Endothelial cell of umbilical vein (primary cell): Measurements from ENCODE around the gene PDZD4. TPM values are rescaled to one million over a fixed set of nuclear protein-coding genes. Genes with fewer than 3 reads are reported as not detected.

ENCODE experiments used
- BruUV-seq: library from RNA; stranded (reverse); fragments of 400-500 nt; replicated peaks from 2 replicates; lab custom pipeline; 2021; lab: Mats Ljungman, UMichigan
- CTCF ChIA-PET: fragments of 300-600, 350-600 bp; sonication (Branson Sonifier 250); formaldehyde crosslinking; loops from one replicate; lab custom pipeline; 2021; ENCODE audit warnings: antibody characterized with exemption, inconsistent platforms; lab: Charles Lee
- POLR2A ChIA-PET: fragments of 300-600, 350-600 bp; sonication (Branson Sonifier 250); formaldehyde crosslinking; loops from one replicate; lab custom pipeline; 2021; ENCODE audit warnings: antibody characterized with exemption, inconsistent platforms; lab: Charles Lee
- DNase-seq: peaks from one replicate; pipeline ENCODE4 v3.0.0-alpha.2; 2011; ENCODE audit warnings: low read depth, low spot score
- FAIRE-seq: peaks from 2 replicates; lab custom pipeline; 2011; peaks lifted over from hg19 to GRCh38; lab: Jason Lieb, UNC
- H2AFZ ChIP-seq: 2 replicates; pipeline ENCODE4 v1.6.0; 2012; ENCODE audit warnings: low read depth, low read length, control low read depth, inconsistent platforms
- H3K27ac ChIP-seq: 2 replicates; pipeline ENCODE4 v1.5.1; 2011; ENCODE audit warnings: low read depth, mild to moderate bottlenecking, control low read depth, low read length, moderate library complexity; ENCODE audit not compliant: insufficient read depth
- H3K27me3 ChIP-seq, 2 experiments: 2 replicates each; pipeline versions ENCODE4 v1.6.0 to v1.6.1; 2011; ENCODE audit warnings: low read length in 2 of 2, mixed read lengths in 1 of 2; ENCODE audit not compliant: control insufficient read depth in 2 of 2, insufficient read depth in 2 of 2
- H3K36me3 ChIP-seq, 2 experiments: 2 replicates in 1 of 2; 3 replicates in 1 of 2; pipeline ENCODE4 v1.5.1; 2011; ENCODE audit warnings: low read length in 2 of 2, mild to moderate bottlenecking in 1 of 2, moderate library complexity in 1 of 2; ENCODE audit not compliant: control insufficient read depth in 2 of 2, insufficient read depth in 2 of 2; ENCODE audit errors: extremely low read depth in 1 of 2
- H3K4me1 ChIP-seq: 3 replicates; pipeline ENCODE4 v1.5.1; 2011; ENCODE audit warnings: mild to moderate bottlenecking, low read length; ENCODE audit not compliant: control insufficient read depth, insufficient read depth; ENCODE audit errors: extremely low read depth
- H3K4me2 ChIP-seq: 2 replicates; pipeline ENCODE4 v1.6.1; 2011; ENCODE audit warnings: low read length, control low read depth, mixed read lengths; ENCODE audit not compliant: insufficient read depth
- H3K4me3 ChIP-seq, 3 experiments: fragments of 200-600 bp in 1 of 3; sonication (generic), shearing (Covaris generic) in 1 of 3; replicated peaks in 1 of 3; 2 replicates each; pipeline ENCODE4 v1.5.1; 2011 to 2016; ENCODE audit warnings: control low read depth in 3 of 3, low read length in 3 of 3, mild to moderate bottlenecking in 2 of 3, inconsistent platforms in 1 of 3, low read depth in 1 of 3, moderate library complexity in 1 of 3; ENCODE audit not compliant: insufficient read depth in 1 of 3
- H3K79me2 ChIP-seq: 2 replicates; pipeline ENCODE4 v1.6.0; 2012; ENCODE audit warnings: low read length, inconsistent platforms; ENCODE audit not compliant: control insufficient read depth, insufficient read depth
- H3K9ac ChIP-seq: replicated peaks from 2 replicates; pipeline ENCODE3; 2011; ENCODE audit warnings: low read length, control low read depth; ENCODE audit not compliant: insufficient read depth; ENCODE audit errors: extremely low read depth
- H3K9me1 ChIP-seq: replicated peaks from 3 replicates; pipeline ENCODE4 v1.6.0; 2011; ENCODE audit warnings: mild to moderate bottlenecking, low read length; ENCODE audit not compliant: control insufficient read depth, insufficient read depth; ENCODE audit errors: extremely low read depth
- H3K9me3 ChIP-seq: replicated peaks from 2 replicates; pipeline ENCODE4 v1.5.1; 2012; ENCODE audit warnings: low read length, inconsistent platforms; ENCODE audit not compliant: control insufficient read depth, insufficient read depth
- H4K20me1 ChIP-seq: replicated peaks from 2 replicates; pipeline ENCODE3; 2011; ENCODE audit warnings: mild to moderate bottlenecking, low read length; ENCODE audit not compliant: control insufficient read depth, insufficient read depth; ENCODE audit errors: extremely low read depth
- EZH2 ChIP-seq: IDR thresholded peaks from 2 replicates; pipeline ENCODE4 v1.6.1; 2012; ENCODE audit warnings: borderline replicate concordance, low read depth, mild to moderate bottlenecking, moderate library complexity, low read length, inconsistent platforms; ENCODE audit not compliant: severe bottlenecking
- FOS ChIP-seq: IDR thresholded peaks from 2 replicates; pipeline ENCODE4 v1.6.1; 2011; ENCODE audit warnings: mild to moderate bottlenecking, low read length, moderate library complexity, borderline replicate concordance; ENCODE audit not compliant: insufficient read depth
- GATA2 ChIP-seq: IDR thresholded peaks from 2 replicates; pipeline ENCODE4 v1.7.0; 2011; ENCODE audit warnings: low read depth, mild to moderate bottlenecking, moderate library complexity, mixed read lengths, low read length; ENCODE audit not compliant: insufficient read length, insufficient read depth
- JUN ChIP-seq: IDR thresholded peaks from 2 replicates; pipeline ENCODE4 v1.6.1; 2011; ENCODE audit warnings: borderline replicate concordance, low read depth; ENCODE audit not compliant: insufficient read length, insufficient read depth
- MYC ChIP-seq: IDR thresholded peaks from one replicate; pipeline ENCODE4 v1.6.1; 2011; ENCODE audit warnings: mild to moderate bottlenecking, low read depth, low read length
- POLR2A ChIP-seq: IDR thresholded peaks from 2 replicates; pipeline ENCODE4 v1.6.1; 2012; ENCODE audit warnings: low read depth, mild to moderate bottlenecking, control low read depth, low read length
- POLR2AphosphoS5 ChIP-seq: IDR thresholded peaks from 2 replicates; pipeline ENCODE4 v1.6.1; 2012; ENCODE audit warnings: low read depth, mild to moderate bottlenecking, control low read depth, low read length, moderate library complexity; ENCODE audit not compliant: insufficient read depth
- dilution Hi-C: fragments of 300-500 bp; cut with MboI; formaldehyde crosslinking; loops from one replicate; pipeline ENCODE4 v1.15.0; 2019; ENCODE audit warnings: low sequenced_read_pairs; ENCODE audit not compliant: extremely low pct_ligation_motif_present
- intact Hi-C: fragments of 100-400 bp; cut with micrococcal nuclease; formaldehyde crosslinking; loops from one replicate; pipeline ENCODE4 v1.10.0; 2022
- polyA plus RNA-seq, 4 experiments: library from polyadenylated mRNA; depleted of rRNA in 3 of 4; stranded (reverse) in 3 of 4; unstranded in 1 of 4; fragments of >200 nt; gene quantifications; 2 replicates each; pipeline versions ENCODE4 v1.2.1 to v1.2.3, GENCODE V29; 2011 to 2012; ENCODE audit warnings: missing spikeins in 1 of 4
- total RNA-seq: library from RNA; stranded (reverse); gene quantifications from 2 replicates; pipeline ENCODE4 v1.2.3, GENCODE V29; 2021
- TF ChIP-seq, protein P1 (sequence below), 2 donors: IDR thresholded peaks; 1 replicate in 1 of 2; 2 replicates in 1 of 2; pipeline ENCODE4 v1.5.1; 2011; ENCODE audit warnings: low read length in 2 of 2, mild to moderate bottlenecking in 2 of 2, moderate library complexity in 2 of 2, control low read depth in 1 of 2, inconsistent platforms in 1 of 2, low read depth in 1 of 2; ENCODE audit not compliant: insufficient read depth in 1 of 2; ENCODE audit errors: extremely low read depth in 1 of 2
- TF ChIP-seq, protein P2 (sequence below): IDR thresholded peaks from 2 replicates; pipeline ENCODE4 v1.6.1; 2011; ENCODE audit not compliant: insufficient read depth, insufficient read length

Gene PDZD4
- total and polyA plus RNA-seq, 2 donors (not counting 3 experiments of a cell fraction or from before 2014, with no cell fraction given): 0.07 to 0.09 TPM

DNA sequence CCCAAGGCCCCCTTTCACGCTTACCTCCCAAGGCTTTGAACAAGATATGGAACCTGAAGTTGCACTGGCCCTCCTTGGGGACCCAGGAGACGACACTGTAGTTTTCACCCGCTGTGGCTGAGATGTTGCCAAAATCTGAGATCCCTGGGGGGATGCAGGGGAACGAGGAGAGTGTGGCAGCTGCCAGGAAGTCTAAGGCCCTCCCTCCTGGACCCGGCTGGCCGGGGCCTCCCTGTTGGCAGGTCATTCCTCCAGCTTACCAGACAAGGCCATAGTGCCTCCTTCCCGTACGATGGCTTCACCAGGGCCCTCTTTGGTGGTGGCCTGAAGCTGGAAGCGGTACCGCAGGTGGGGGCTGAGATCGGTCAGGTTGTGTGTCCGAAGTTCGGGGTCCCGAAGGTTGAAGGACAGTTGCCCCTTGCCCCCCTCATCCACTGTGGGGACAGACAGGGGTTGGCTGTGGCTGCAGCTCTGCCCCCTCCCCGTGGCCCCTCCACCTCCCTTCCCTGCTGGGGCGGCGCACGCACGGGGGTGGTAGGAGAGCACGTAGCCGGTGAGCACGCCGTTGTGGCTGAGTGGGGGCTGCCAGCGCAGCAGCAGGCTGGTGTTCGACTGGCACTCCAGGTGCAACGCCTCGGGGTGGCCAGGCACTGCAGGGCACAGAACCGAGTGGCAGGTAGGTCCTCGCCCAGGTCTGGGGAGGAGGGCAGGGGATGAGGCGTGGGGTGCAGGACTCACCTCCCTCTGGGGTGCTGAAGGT lies 34.4 kb upstream of the PDZD4 start:
- CTCF ChIA-PET: no interaction called here
- no peak for FAIRE-seq
- dilution Hi-C loops: no loop called here

More for the DNA sequence above, 34.4 kb upstream of the PDZD4 start:
- DNase-seq: no peak
- H3K9ac ChIP-seq: no peak overlapping the region
- H3K9me1 ChIP-seq: no peaks in the 10 kb centered on the region
- no peaks in the 10 kb centered on the region for H3K27me3 ChIP-seq
- H3K27ac ChIP-seq: no peak overlapping the region
- no peak overlapping the region for H3K4me3 ChIP-seq
- no peaks in the 10 kb centered on the region for H4K20me1 ChIP-seq
- no peaks in the 10 kb centered on the region for H3K4me1 ChIP-seq
- intact Hi-C loops: no loop called here
- no peaks in the 10 kb centered on the region for H3K36me3 ChIP-seq
- no peak overlapping the region for H2AFZ ChIP-seq
- H3K4me2 ChIP-seq: no peak overlapping the region
- no peak for TF ChIP-seq GATA2
- no peak for TF ChIP-seq FOS
- TF ChIP-seq POLR2AphosphoS5: no peak
- TF ChIP-seq, protein P1, sequence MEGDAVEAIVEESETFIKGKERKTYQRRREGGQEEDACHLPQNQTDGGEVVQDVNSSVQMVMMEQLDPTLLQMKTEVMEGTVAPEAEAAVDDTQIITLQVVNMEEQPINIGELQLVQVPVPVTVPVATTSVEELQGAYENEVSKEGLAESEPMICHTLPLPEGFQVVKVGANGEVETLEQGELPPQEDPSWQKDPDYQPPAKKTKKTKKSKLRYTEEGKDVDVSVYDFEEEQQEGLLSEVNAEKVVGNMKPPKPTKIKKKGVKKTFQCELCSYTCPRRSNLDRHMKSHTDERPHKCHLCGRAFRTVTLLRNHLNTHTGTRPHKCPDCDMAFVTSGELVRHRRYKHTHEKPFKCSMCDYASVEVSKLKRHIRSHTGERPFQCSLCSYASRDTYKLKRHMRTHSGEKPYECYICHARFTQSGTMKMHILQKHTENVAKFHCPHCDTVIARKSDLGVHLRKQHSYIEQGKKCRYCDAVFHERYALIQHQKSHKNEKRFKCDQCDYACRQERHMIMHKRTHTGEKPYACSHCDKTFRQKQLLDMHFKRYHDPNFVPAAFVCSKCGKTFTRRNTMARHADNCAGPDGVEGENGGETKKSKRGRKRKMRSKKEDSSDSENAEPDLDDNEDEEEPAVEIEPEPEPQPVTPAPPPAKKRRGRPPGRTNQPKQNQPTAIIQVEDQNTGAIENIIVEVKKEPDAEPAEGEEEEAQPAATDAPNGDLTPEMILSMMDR (IDR thresholded peaks at IDR 0.05; ENCODE audit: extremely low read depth in 1 of 2, insufficient read depth in 1 of 2, low read depth in 1 of 2, low read length in 2 of 2): no peak
- no peak for TF ChIP-seq JUN
- no peak for TF ChIP-seq POLR2A
- TF ChIP-seq, protein P2, sequence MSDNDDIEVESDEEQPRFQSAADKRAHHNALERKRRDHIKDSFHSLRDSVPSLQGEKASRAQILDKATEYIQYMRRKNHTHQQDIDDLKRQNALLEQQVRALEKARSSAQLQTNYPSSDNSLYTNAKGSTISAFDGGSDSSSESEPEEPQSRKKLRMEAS: no peak
- no peak for TF ChIP-seq EZH2
- no peak for TF ChIP-seq MYC
- POLR2A ChIA-PET: no interaction called here
- H3K9me3 ChIP-seq: no peaks in the 10 kb centered on the region
- no TSS peak for BruUV-seq
- H3K79me2 ChIP-seq: no peaks in the 10 kb centered on the region
